ENCODE results near the gene STRIP1.

GRCh38 chr1:110019770-110020169 is 14.7 kb upstream of the STRIP1 start:
- TF ChIP-seq, protein P1, sequence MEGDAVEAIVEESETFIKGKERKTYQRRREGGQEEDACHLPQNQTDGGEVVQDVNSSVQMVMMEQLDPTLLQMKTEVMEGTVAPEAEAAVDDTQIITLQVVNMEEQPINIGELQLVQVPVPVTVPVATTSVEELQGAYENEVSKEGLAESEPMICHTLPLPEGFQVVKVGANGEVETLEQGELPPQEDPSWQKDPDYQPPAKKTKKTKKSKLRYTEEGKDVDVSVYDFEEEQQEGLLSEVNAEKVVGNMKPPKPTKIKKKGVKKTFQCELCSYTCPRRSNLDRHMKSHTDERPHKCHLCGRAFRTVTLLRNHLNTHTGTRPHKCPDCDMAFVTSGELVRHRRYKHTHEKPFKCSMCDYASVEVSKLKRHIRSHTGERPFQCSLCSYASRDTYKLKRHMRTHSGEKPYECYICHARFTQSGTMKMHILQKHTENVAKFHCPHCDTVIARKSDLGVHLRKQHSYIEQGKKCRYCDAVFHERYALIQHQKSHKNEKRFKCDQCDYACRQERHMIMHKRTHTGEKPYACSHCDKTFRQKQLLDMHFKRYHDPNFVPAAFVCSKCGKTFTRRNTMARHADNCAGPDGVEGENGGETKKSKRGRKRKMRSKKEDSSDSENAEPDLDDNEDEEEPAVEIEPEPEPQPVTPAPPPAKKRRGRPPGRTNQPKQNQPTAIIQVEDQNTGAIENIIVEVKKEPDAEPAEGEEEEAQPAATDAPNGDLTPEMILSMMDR (IDR thresholded peaks at IDR 0.05; ENCODE audit: insufficient read depth, low read length, poor library complexity, severe bottlenecking) = no peak
- no peak for TF ChIP-seq EZH2phosphoT487 (conservative IDR thresholded peaks at IDR 0.05; ENCODE audit: low read length)

Measured in SU-DHL-6 (cell line).